GOT3 (cell line): ENCODE results near the gene UNC5CL.

ENCODE experiments used
- DNase-seq: peaks from one replicate; lab custom pipeline; 2025; ENCODE audit warnings: mixed read lengths; lab: John Stamatoyannopoulos, UW

Gene UNC5CL

GRCh38 chr6:41062056-41062455 lies 23.0 kb upstream of the UNC5CL start:
- no peak for DNase-seq

GRCh38 chr6:41061196-41061726 lies 22.2 kb upstream of the UNC5CL start:
- DNase-seq, result no peak

GRCh38 chr6:41059556-41059955 lies 20.5 kb upstream of the UNC5CL start:
- DNase-seq, result no peak

DNA sequence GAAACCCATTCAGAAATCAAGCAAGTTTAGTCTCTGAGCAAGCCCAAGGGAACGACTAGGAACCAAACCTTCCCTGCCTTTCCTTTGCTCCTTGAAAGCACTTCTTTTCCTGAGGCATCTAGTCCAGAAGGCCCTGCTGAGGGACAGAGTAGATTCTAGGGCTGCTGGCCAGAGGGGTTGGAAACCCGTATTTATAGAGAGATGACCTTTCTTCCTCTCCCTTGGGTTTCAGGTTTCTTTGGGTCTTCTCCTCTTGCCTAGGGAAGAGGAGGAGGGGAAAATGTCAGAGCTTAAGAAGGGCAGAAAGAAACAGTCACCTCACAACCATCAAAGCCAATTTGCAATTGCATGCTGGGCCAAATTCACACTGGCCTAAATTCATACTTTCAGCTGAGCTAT lies 19.8 kb upstream of the UNC5CL start:
- no peak for DNase-seq

GRCh38 chr6:41056768-41057490 lies 17.9 kb upstream of the UNC5CL start:
- DNase-seq, result no peak

DNA sequence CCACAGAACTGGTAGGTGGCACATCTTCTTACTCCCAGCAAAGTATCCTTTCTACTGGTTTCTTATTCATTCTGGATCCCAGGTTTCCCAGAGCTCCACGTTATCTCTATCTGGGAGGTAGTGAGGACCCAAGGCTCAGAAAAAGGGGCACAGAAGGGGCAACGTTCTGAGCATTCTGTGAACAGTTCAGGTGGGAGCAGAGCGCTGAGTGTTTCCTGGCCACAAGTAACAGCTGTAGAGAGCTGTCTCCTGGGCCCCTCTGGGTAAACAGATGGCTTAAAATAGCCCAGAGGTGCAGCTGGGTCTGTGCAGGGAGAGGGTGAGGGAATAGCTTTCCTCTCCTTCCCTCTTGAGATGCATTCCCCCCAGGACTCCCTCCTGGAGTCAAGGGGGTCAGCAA lies 16.1 kb upstream of the UNC5CL start:
- no peak for DNase-seq

GRCh38 chr6:41054511-41054910 lies 15.5 kb upstream of the UNC5CL start:
- no peak for DNase-seq

DNA sequence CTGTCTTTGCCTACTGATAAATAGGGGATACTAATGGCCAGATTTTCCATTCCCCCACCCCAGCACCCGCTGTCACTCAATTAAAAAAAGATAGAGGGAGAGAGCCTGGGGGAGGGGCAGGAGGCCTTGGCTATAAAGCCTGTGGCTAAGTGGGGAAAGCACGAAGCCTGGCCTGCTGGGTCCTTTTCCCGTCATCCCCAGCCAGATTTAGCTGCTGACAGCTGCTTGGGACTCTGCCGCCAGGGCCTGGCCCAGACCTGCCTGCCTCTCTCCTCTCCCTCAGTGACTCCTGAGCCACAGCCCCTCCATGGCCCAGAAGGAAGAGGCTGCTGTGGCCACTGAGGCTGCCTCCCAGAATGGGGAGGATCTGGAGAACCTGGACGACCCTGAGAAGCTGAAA lies 14.0 kb upstream of the UNC5CL start, which contains the start of gene APOBEC2:
APOBEC2 (plus strand) TSS at position 162 of the 400 bp plus-strand sequence; CDS start at position 308, 146 bp downstream.
- no peak for DNase-seq

DNA sequence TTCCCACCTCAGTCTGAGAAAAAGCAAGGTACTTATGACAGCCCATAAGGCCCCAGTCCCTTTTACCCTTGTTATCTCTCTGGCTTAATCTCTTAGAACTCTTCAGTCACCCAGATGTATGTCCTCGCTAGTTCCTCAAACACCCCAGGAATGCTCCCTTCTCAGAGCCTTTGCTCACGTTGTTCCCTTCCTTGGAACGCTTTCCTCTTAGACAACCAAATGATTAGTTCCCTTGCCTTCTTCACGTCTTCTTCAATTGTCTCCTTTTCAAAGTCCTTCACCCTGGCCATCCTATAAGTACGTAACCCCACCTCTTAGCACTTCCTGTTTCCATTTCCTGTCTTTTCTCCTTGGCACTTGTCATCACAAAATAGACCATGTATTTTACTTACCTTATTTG lies 12.9 kb upstream of the UNC5CL start:
- no peak for DNase-seq

- DNase-seq, result no peak
Measured at GRCh38 chr6:41050536-41050935, 11.5 kb upstream of the UNC5CL start.

- DNase-seq, result no peak
Measured at GRCh38 chr6:41049955-41050354, 10.9 kb upstream of the UNC5CL start.

GRCh38 chr6:41049521-41049920 lies 10.5 kb upstream of the UNC5CL start:
- no peak for DNase-seq

GRCh38 chr6:41047745-41048732 lies 9.0 kb upstream of the UNC5CL start:
- no peak for DNase-seq

DNA sequence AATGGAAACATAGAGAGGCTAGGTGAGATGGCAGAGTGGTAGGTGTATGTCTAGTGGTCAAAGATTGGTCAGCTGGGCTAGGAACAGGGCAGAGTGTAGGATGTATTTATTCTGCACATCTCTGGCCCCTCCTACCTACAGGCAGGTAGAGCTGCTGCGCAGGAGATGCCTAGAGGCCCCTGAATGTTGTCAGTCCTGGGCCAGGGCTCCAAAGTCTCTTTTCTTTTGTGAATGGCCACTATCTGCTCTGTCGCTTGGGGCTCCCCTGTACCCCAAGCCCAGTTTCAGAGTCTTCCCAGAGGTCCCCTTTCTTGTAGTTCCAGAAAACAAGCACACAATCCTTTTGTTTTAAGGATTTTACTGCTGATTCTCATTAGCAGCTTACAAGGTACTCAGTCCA lies 8.3 kb upstream of the UNC5CL start:
- no peak for DNase-seq

DNA sequence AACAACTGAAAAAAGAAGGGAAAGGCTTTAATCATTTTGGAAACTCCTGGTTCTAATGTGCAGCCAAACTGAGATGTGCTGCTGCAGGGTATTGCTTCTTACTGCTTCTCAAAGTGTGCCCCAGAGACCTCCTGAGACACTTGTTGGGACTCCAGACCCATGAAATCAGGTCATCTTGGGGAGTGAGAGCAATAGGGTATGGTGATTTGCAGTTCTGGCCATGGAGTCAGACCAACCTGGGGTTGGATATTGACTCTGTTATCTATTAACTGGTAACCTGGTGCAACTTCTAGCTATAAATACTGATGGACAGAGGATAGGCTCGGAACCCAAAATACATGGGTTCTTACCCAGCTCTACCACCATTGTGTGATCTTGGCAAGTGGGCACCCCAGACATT lies 7.1 kb upstream of the UNC5CL start:
- DNase-seq, result no peak

DNA sequence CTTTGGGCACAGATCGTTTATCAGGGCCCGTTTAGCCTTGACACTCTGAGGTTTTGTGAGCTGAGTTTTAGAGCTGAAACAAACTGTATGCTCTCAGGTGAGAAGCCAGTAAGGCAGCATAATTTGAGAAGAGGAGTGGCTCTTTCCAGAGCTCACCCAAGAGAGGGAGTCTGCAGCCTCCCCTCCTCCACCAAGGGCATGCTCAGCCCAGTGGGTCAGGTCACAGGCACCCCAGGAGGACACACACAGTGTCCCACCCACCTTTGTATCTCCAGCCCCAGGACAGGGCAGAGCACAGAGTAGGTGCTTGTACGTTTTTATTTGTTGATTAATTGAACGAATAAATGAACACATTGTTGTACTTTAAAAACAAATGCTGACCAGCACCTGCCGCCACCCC lies 6.6 kb upstream of the UNC5CL start:
- DNase-seq, result no peak

- DNase-seq, result no peak
Measured at GRCh38 chr6:41043151-41043550, 4.1 kb upstream of the UNC5CL start.

DNA sequence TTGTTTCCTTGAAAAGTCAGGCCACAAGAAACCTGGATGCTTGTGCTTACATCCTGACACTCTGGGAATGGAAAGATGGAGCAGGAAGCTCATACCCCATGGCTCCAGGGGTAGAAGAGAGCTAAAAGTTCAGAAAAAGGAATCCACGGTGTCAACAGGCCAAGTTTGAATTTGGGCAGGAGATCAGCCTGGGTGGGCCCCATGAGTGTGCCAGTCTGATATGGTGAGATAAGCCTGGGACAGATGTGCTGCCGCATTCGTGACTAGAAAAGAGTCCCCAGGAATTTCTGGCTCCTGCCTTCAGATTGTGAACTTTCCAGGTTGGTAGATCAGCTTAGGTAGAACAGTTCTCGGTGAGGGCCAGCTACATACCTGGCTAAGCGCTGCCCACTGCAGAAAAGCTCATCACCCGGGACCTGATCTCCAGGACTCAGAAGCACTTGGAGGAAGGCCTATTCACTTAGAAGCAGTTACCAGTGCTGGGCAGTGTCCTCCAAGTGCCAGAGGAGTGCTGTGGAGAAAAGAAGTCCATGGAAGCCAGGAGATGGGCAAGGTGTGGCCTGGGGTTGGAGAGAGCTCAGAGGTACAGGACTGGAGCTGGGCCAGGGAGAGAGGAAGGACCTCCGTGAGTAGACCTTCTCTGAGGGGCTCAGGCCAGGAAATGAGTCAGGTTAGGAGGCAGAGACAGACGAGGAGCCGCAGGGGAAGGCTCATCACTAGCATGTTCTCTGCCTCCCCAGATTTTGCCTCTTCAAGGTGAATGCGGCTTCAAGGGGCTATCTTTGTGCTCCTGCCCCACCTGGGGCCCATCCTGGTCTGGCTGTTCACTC lies 3.4 kb upstream of the UNC5CL start, which contains the start of gene TSPO2:
TSPO2 (plus strand) TSS at position 242 of the 830 bp plus-strand sequence; CDS start at position 761, 519 bp downstream.
- DNase-seq, result no peak

GRCh38 chr6:41040940-41041536 lies 2.0 kb upstream of the UNC5CL start:
- DNase-seq, result no peak

DNA sequence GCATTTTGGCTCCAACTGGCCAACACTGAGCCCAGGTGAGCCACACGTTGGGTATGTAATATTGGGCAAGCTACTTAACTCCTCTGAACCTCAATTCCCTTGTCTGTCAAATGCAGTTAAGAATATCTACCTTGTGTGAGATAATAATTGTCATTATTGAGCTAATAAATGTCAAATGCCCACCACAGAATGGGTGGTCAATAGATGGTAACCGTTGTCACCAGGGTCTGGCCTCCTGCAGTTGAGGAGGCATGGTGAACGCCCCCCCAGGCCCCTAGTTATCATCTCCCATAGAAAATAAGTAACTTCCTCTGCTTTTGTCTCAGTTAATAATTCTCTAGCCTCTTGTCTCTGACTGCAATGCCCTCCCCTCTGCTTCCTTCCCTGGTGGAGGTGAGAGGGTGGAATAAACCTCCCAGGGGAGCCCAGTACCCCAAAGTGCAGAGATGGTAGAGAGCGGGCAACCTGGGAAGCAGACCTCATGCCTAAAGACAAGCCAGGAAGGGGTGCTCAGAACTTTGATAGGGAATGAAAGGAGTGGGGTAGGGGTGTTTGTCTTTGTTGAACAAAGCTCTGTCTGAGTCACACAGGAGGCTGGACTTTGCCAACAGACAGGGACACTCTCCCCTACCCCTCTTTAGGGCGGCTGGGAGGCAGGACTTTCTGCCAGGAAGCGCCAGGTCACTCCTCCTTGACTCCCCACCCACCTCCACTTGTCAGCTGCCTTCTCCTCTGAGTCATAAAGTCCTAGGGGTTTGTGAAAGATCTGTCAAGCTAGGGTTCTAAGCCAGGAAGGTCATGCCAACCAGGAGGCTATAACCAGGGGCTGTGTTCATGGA lies 1.3 kb upstream of the UNC5CL start:
- DNase-seq, result no peak
